NCI-H524 (cell line): ENCODE data around the gene YES1.

Source experiments
- DNase-seq, 2 experiments: peaks; one replicate each; lab custom pipeline; 2025; lab: John Stamatoyannopoulos, UW

YES1 gene

DNA sequence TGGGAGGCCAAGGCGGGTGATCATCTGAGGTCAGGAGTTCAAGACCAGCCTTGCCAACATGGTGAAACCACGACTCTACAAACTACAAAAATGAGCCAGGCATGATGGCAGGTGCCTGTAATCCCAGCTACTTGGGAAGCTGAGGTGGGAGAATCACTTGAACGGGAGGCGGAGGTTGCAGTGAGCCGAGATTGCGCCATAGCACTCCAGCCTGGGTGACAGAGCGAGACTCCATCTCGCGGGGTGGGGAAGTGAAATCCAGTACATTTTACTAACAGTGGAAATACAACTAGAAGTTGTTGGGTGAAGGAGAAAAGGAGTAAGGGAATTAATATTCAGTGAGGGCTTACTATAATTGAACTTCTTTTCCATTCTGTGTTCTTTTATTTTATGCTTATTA lies 86.4 kb downstream of the YES1 start:
- DNase-seq: no peak

DNA sequence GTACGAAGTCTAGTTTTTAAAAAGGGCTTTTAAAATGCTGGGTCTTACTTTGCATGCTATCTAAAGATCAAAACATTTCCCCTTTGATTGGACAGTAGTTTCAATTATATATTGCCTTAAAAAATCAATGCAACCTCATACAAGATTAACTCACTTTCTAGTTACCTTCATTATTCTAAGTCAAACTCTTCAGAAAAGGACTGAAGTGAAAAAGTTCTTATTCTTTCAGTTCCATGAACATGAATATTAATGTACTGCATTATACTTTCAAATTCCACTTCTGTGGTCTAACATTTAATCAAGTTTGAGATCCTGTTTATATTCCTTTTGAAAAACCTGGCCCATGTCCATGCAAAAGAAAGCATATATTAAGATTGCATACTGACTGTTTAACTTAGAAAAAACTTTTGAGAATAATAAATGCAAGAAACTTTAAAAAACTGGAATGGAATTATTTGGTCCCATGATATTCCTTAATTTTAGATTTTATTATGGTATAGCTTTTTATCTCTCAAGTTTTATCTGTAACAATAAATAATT lies 88.4 kb downstream of the YES1 start:
- DNase-seq: no peak

DNA sequence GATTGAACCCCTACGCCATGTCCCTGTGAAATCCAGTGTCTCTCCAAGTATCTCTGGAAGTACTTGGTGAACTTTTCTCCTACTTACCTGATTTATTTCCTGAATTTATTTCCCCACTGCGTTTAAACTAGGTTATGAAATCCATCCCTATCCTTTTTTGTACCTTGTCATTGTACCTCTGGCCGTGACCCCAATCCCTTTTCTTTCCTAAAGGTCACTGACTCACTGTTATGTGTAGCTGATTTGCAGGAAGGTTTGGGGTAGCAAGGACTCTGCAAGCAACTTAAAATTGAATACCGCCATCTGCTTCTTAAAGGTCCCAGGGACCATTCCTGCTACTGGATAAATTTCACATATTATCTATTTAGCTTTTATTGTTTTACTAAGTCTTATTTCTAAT lies 95.0 kb downstream of the YES1 start:
- DNase-seq: no peak

DNA sequence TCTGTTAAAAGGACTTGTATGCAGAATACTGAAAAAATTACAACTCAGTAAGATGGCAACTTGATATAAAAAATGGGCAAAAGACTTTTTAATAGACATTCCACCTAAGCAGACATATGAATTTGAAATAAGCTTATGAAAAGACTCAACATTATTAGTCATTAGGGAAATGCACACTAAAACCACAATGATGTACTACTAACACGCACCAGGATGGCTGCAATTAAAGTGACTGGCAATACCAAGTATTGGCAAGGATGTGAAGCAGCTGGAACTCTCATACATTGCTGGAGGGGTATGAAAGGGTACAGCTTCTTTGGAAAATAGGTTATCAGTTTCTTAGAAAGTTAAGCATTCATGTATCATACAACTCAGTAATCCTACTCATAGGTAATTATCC lies 96.4 kb downstream of the YES1 start:
- no peak for DNase-seq

DNA sequence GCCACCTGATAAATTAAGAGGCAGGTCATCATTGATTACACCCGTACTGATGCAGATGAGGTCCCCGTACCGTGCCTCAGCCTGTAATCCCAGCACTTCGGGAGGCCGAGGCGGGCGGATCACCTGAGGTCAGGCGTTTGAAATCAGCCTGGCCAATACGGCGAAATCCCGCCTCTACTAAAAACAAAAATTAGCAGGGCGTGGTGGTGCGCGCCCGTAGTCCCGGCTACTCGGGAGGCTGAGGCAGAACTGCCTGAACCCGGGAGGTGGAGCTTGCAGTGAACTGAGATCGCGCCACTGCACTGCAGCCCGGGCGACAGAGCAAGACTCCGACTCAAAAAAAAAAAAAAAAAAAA lies 98.9 kb downstream of the YES1 start:
- no peak for DNase-seq

DNA sequence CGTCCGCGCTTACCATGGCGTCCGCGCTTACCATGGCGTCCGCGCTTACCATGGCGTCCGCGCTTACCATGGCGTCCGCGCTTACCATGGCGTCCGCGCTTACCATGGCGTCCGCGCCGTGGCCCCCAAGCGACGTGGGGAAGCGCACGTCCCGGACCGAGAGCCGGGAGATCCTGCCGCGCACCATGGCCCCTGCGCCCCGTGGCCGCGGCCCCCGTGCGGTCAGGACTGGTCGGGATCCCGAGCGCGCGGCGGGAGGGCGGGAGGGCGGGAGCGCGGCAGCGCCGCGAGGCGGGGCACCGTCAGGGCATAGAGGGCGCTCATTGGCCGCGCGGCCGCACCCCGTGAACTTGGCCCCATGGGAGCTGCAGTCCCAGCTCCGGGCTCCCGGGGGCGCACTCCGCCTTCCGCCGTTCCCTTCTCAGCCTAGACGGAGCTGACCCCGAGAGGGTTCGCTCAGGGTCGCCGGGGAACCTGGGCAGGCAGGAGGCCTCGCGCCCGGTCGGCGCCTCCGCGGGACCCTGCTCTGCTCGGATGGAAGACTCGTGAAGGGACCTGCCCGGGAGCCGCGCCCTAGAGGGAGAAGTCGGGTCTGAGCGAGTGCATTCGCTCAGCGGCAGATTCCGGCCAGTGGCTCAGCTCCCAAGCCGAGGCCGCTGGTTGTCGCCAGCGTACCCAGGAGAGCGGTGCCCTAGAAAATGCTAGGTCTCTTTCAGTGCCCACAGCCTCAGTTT lies 99.5 kb downstream of the YES1 start, which contains the start of gene ENOSF1:
ENOSF1 (minus strand) TSS at position 230 of the 734 bp plus-strand sequence; CDS start at position 187, 43 bp downstream.
- DNase-seq: peak in 1 of 2 experiments; percentile 46

DNA sequence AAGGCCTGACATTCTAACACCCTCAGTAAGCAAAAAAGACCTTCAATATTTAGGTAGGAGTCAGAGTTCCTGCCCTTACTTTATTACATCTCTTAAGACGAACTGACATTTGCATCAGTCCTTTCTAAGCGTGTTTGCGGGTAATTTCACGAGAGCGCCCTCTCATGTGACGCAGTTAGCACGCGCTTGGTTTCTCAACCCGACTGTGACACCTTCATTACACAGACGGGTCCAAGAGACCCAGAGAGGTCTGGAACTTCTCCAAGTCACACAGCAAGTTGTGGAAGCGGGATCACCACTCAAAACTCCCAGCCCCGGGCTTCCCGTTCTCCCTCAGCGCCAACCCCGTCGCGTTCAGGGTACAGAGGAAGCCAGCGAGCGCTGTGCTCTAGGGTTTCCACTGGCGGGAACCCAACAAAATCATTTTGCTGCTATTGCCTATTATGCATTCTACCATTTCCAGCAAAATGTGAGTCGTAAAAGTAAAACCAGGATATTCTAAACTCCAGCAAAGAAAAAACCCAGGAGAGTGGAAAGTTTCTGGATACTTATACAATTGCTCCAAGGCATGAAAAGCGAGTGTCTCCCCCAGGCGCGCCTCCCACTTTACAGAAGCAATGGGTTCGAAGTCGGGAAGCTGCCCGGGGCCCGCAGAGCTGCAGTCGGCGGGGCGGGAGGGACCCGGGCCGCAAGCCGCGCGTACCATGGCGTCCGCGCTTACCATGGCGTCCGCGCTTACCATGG lies 100.2 kb downstream of the YES1 start:
- peak in 1 of 2 experiments; percentile 52 for DNase-seq

DNA sequence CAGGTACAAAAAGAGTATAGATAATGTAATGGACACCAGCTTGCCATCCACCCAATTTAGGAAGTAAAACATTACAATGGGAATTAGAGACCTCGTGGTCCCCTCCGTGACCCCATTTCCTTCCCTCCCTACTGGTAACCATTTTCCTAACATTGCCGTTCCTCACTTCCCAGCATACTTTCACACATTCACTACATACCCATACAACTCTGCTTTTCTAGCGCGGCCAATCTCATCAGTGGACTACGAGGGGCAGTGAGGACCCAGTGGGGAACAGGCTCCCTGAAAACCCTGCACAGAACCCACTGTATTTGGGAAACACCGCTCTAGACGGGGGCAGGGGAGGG lies 100.8 kb downstream of the YES1 start:
- peak in 1 of 2 experiments; percentile 34 for DNase-seq

DNA sequence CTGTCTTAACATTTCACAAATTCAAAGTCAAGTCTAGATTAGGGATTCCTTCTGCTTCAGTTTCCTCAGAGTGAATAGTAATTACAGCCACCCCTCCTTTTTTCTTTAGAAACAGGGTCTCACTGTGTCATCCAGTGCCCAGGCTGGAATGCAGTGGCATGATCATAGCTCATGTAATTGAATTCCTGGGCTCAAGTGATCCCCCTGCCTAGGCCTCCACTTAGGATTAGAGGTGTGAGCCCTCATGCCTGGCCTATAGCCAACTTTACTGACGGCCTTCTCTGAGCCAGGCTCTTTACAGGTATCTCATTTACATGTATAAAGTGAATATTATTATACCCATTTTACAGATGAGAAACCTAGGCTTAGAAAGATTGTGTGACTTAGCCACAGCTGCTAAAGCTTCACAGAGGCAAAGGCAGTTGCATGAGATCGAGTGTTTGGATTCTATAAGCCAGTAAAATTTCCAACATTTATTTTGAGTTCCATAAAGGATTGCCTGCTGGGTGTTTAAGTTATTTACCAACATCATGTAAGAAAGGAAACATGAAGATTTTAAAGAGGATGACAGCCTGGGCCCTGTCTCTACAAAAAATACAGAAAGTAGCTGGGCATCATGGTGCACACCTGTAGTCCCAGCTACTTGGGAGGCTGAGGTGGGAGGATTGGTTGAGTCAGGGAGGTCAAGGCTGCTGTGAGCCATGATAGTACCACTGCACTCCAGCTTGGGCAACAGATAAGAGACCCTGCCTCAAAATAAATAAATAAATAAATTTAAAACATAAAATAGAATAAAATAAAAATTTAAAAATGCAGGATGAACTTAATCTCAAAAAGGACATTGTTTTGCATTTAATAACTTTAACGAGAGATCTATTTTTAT lies 101.4 kb downstream of the YES1 start:
- DNase-seq: peak in 1 of 2 experiments; percentile 17

DNA sequence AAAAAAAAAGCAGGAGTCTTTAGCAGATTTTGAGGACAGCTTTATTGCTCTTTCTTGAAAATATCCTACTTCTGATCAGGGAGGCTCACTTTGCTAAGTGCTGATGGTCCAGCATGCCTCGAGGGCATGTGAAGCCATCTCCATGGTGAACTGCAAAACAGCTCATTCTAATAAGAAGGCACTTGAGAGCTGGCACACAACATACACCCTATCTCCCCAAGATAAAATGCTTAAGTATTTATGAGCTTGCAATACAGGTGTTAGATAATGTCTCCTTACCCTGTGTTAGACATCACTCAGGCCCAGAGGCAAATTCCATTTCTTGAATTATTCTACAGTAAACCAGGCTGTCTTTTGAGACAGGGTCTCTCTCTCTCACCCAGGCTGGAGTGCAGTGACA lies 102.3 kb downstream of the YES1 start:
- DNase-seq: no peak

DNA sequence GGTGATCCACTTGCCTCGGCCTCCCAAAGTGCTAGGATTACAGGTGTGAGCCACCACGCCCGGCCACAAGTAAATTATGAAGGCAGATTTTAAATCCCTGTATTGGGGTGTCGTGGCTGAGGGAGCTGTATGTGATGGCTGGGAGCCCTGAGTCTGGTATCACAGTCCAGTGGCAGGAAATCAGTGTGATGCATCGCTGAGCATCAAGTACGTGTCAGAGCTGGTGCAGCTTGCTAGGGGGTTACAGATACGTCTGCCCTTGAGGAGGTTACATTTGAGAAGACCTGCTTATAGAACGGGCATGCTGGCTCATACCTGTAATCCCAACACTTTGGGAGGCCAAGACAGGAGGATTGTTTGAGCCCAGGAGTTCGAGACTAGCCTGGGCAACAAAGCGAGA lies 103.9 kb downstream of the YES1 start:
- DNase-seq: no peak

DNA sequence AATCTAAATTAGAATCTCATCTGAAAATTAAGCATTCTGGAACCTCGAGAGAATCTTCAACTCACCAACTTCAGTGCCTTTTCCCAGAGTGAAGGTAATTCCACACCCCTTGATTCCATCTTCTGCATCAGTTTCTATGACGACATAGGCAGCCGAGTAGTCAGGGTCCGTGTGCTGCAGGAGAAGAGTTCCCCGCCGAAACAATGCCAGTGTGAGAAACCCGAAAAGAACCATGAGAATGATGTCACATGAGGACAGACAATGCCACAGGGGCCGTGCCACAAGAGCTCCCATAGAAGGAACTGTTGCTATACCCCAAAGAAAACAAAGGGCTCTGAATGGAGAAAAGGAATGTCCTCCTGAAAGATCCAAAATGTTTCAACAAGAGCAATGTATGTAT lies 105.6 kb downstream of the YES1 start:
- DNase-seq: no peak

DNA sequence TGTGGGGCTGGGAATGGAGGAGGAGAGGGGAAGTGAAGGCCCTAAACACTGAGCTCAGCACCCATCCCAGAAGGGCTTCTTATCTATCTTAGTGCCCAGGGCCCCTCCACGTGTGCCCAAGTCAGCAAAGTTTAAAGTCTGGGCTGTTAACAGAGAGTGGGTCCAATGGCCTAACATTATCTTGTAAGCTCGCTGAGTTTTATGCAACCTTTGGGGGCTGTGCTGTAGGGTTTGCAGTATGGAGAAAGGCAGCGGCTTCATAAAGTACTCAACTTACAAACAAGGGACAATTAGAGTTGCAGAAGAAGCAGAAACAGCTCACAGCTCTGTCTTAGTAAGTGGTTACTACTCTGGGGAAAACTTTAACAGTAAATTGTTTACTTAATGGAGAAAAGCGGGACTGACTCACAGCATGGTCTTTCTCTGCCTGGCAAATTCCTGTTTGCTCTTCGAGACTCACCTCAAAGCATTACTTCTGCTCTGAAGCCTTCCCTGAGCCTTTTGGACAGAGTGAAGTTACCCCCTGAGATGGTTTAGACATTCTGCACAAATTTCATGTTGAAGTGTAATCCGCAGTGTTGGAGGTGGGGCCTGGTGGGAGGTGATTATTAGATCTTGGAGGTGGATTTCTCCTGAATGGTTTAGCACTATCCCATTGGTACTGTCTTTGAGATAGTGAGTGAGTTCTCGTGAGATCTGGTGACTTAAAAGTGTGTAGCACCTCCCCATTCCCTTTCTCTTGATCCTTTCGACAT lies 108.7 kb downstream of the YES1 start:
- no peak for DNase-seq

DNA sequence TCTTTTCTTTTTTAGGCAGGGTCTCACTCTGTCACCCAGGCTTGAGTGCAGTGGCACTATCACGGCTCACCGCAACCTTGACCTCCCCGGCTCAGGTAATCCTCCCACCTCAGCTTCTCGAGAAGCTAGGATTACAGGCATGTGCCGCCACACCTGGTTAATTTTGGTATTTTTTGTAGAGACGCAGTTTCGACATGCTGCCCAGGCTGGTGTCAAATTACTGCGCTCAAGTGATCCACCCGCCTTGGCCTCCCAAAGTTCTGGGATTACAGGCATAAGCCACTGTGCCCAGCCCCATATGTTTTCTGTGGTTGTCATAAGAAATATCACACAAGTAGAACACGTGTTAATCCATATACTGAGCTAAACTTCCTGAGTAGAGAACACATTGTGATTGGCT lies 114.2 kb downstream of the YES1 start:
- DNase-seq: peak; percentile 61 to 90

DNA sequence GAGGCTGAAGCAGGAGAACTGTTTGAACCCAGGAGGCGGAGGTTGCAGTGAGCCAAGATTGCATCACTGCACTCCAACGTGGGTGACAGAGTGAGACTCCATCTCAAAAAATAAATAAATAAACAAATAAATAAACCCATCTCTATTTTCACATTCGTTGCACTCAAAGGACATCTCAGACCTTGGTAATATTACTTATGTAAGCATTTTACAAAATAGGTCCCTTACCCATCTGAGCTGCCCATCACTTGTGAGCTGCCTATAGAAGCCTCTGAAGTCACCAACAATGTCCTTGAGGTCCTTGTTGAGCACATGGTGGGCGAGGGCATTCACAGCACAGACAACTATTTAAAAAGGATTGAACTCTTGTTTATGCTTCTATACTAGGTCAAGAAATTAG lies 115.0 kb downstream of the YES1 start:
- DNase-seq: no peak

DNA sequence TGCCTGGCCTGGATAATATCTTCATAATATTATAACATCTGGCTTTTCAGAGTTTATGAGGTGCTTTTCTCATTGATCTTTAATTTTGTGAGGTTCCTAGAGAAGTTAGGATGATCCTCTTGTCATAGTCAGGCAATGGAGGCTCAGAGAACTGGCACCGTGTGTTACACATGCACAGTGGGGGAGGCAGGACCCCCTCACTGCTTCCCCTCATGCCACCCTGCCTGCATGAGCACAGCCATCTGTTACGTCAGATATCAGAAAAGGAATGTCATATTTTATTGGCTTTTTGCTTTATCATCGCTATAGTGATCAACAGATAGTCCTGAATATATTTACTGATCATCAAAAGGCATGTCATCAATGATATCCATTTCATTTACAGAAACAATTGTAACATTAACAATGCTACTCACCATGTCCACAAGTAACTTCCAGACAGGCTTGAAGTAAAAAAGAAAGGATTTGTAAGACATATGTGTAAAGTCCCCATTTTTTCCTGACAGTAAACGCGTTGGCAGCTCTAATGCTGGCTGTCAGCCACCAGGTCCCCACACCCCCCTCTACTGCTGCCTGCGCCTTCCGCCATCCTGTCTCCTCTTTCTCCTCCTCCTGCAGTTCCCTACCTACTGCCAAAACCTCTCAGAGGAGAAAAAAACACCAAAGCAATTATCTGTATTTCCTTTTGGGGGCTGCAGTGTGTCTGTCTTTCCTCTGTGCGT lies 118.4 kb downstream of the YES1 start:
- no peak for DNase-seq

DNA sequence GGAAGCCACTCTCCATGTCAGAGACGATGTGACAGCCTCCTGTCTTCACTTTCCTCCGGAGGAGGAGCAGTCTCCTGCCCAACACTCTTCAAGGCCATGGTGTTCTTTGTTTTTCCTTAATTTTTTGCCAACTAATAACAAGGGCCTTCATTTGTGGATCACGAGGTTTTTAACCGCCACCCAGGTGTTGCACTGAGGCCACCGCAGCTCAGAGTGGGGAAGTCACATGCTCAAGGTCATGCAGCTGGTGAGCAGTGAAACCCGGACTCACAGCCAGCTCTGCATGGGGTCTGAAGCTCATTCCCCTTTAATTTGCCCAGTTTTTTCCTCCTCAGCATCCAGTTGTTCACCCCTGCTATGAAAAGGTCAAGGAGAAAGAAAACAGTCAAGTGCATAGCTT lies 119.2 kb downstream of the YES1 start:
- no peak for DNase-seq

DNA sequence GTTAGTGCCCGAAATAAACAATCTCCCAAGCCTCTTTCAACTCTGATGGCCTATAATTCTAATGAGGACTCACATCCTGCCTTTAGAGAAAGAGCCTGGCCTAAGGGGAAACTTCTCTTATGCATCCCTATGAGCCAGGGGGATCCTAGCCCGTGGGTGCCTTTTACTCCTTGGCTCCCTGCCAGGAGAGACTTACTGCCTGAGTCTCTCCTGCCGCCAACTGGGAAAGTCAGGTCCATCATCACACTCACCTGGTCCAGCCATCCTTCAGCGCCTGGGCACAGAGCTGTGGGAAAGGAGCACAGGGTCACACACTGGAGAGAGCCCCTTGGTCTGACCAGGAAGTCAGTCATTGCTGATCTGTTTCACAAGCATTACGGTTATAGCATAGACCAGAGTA lies 123.7 kb downstream of the YES1 start:
- no peak for DNase-seq

DNA sequence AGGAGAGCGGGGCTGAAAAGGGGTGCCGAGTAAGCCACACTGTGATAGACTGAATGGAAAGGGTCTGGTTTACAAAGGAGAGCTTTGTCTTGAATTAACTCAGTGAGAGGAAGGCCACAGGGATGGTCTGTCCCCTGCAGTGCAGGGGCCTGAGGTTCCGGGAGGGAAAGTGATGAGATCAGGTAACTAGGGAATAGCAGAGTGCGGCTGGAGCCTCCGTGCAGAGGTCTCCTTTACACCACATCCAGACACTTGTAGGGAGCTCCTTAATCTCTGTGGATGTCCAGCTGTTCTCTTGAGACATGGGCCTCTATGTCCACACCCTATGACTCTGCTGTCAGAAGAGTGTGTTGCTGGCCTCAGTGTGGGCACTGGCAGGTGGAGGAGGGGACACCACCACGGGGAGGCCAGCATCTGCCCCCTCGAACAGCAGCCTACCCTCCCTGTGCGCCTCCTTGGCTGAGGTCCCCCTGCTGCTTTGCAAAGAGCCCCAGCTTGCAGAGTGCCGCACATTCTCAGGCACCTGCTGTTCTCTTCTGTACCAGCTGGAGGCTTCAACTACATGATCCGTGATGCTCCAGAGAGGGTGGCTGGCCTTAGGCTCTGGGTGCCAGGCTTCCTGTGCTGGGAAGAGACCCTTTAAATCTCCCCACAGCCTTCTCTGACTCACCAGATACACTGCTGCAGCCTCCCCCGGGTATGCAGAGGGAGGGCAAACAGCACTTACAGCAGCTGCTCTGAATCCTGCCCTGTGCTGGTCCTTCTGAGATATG lies 125.5 kb downstream of the YES1 start:
- DNase-seq: peak in 1 of 2 experiments; percentile 16

DNA sequence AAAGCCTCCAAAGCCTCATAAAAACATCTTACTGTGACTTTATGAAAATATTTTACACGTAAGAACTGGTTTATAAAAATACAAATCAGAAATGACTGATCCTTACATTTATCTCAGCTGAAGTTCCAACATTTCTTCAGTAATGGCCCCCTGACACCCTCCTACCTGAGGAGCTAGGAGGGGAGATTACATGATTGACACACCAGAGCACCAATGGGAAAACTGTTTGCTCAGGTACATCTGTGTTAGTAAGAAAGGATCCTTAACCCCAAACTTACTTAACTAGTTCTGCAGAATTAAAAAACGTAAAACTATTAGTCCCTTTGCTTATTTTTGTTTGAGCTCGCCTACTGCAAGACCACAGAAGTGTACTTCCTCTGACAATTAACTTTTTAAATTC lies 126.6 kb downstream of the YES1 start:
- DNase-seq: no peak
